A673 (cell line): ENCODE measurements around the gene AGT.

Experiments used
- CTCF ChIP-seq: fragments of 300-800, 200-600 bp; sonication (generic); conservative IDR thresholded peaks from 2 replicates; pipeline ENCODE4 v1.5.1; 2017; ENCODE audit warnings: low read depth, mild to moderate bottlenecking, antibody characterized with exemption, low read length, moderate library complexity, mixed read lengths
- EZH2 ChIP-seq: fragments of 200-600 bp; sonication (generic); IDR thresholded peaks from 2 replicates; pipeline ENCODE4 v1.6.1; 2017; ENCODE audit warnings: borderline replicate concordance, low read depth, mild to moderate bottlenecking, mixed read lengths, antibody characterized with exemption, low read length; ENCODE audit not compliant: poor library complexity, severe bottlenecking

- TF ChIP-seq CTCF (no peak), EZH2 (no peak)
These were observed 23.8 kb downstream of the AGT start for GRCh38 chr1:230690101-230690500.
